GM12878 (cell line): Measurements from ENCODE around the gene LINGO1.

Source experiments
- CBX3 ChIP-seq: fragments of 200-600 bp; sonication (generic); IDR thresholded peaks from 2 replicates; pipeline ENCODE4 v1.6.1; 2016; ENCODE audit warnings: low read depth, borderline replicate concordance
- CREM ChIP-seq: IDR thresholded peaks from 2 replicates; pipeline ENCODE4 v1.6.1; 2014; ENCODE audit warnings: antibody characterized with exemption, low read depth
- EZH2 ChIP-seq: IDR thresholded peaks from 2 replicates; pipeline ENCODE4 v1.6.1; 2012; ENCODE audit warnings: low read depth, mild to moderate bottlenecking, control low read depth, inconsistent platforms, low read length, borderline replicate concordance; ENCODE audit not compliant: control insufficient read depth
- GABPA ChIP-seq: IDR thresholded peaks from 2 replicates; pipeline ENCODE4 v1.6.1; 2014; ENCODE audit warnings: antibody characterized with exemption, low read depth, mild to moderate bottlenecking, inconsistent platforms
- RCOR1 ChIP-seq: conservative IDR thresholded peaks from 2 replicates; pipeline ENCODE4 v1.6.1; 2012; ENCODE audit warnings: low read depth, low read length, improper control_type of control experiment
- SREBF2 ChIP-seq: IDR thresholded peaks from 2 replicates; pipeline ENCODE4 v1.6.1; 2012; ENCODE audit warnings: mild to moderate bottlenecking, low read length
- SUZ12 ChIP-seq: fragments of 200-600 bp; sonication (generic); IDR thresholded peaks from one replicate; pipeline ENCODE4 v1.6.1; 2018; ENCODE audit warnings: antibody characterized with exemption, mild to moderate bottlenecking; ENCODE audit not compliant: unreplicated experiment
- TCF12 ChIP-seq: IDR thresholded peaks from 2 replicates; pipeline ENCODE4 v1.6.1; 2011; ENCODE audit warnings: low read depth, mild to moderate bottlenecking, low read length
- ZNF274 ChIP-seq: IDR thresholded peaks from one replicate; pipeline ENCODE4 v1.8.0; 2011; ENCODE audit not compliant: insufficient read length, insufficient read depth
- TF ChIP-seq, protein P1 (sequence below), 3 experiments: IDR thresholded peaks in 2 of 3; conservative IDR thresholded peaks in 1 of 3; 2 replicates each; pipeline ENCODE4 v1.5.1; 2011; ENCODE audit warnings: low read depth in 3 of 3, low read length in 3 of 3, mild to moderate bottlenecking in 3 of 3, control low read depth in 2 of 3, moderate library complexity in 2 of 3, inconsistent platforms in 1 of 3, mixed read lengths in 1 of 3; ENCODE audit not compliant: control insufficient read depth in 2 of 3, insufficient read depth in 1 of 3; ENCODE audit errors: extremely low read depth in 1 of 3

DNA sequence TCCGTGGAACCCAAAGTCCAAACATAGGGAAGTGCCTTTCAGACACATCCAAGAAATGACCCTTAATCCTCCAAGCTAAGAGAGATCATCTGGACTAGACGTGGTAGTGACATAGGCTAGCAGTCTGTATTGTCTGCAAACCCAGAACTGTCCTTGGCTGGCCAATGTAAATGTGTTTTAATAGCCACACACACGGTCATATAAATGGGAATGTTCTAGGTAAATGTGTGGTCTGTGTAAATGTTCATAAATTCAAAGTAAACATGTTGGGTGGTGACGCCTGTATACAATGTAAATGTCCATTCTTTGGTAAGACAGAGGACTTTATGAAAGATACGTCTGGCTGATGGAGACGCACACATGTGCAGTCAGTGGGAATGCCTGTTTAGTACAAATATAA lies 16.3 kb upstream of the LINGO1 start:
- TF ChIP-seq ZNF274: no peak
- TF ChIP-seq CREM: no peak
- no peak for TF ChIP-seq SUZ12
- TF ChIP-seq GABPA: no peak
- no peak for TF ChIP-seq EZH2
- no peak for TF ChIP-seq SREBF2
- TF ChIP-seq, protein P1, sequence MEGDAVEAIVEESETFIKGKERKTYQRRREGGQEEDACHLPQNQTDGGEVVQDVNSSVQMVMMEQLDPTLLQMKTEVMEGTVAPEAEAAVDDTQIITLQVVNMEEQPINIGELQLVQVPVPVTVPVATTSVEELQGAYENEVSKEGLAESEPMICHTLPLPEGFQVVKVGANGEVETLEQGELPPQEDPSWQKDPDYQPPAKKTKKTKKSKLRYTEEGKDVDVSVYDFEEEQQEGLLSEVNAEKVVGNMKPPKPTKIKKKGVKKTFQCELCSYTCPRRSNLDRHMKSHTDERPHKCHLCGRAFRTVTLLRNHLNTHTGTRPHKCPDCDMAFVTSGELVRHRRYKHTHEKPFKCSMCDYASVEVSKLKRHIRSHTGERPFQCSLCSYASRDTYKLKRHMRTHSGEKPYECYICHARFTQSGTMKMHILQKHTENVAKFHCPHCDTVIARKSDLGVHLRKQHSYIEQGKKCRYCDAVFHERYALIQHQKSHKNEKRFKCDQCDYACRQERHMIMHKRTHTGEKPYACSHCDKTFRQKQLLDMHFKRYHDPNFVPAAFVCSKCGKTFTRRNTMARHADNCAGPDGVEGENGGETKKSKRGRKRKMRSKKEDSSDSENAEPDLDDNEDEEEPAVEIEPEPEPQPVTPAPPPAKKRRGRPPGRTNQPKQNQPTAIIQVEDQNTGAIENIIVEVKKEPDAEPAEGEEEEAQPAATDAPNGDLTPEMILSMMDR (IDR thresholded peaks at IDR 0.05 in 2 of 3, conservative IDR thresholded peaks at IDR 0.05 in 1 of 3; ENCODE audit: control insufficient read depth in 2 of 3, extremely low read depth in 1 of 3, insufficient read depth in 1 of 3, low read depth in 3 of 3, low read length in 3 of 3): no peak
- no peak for TF ChIP-seq CBX3
- no peak for TF ChIP-seq RCOR1
- TF ChIP-seq TCF12: no peak
